Inflammatory macrophage (primary cell): ENCODE measurements around the gene DTX3.
"Not testable (repeated sequence)": the region's sequence is repeated elsewhere in the genome, so short reads cannot be mapped to it uniquely, and the experiment has no call there.

Experiments used
- DNase-seq, 2 donors: peaks; one replicate each; pipeline ENCODE4 v3.0.0-alpha.2; 2020 to 2022

Gene DTX3

DNA sequence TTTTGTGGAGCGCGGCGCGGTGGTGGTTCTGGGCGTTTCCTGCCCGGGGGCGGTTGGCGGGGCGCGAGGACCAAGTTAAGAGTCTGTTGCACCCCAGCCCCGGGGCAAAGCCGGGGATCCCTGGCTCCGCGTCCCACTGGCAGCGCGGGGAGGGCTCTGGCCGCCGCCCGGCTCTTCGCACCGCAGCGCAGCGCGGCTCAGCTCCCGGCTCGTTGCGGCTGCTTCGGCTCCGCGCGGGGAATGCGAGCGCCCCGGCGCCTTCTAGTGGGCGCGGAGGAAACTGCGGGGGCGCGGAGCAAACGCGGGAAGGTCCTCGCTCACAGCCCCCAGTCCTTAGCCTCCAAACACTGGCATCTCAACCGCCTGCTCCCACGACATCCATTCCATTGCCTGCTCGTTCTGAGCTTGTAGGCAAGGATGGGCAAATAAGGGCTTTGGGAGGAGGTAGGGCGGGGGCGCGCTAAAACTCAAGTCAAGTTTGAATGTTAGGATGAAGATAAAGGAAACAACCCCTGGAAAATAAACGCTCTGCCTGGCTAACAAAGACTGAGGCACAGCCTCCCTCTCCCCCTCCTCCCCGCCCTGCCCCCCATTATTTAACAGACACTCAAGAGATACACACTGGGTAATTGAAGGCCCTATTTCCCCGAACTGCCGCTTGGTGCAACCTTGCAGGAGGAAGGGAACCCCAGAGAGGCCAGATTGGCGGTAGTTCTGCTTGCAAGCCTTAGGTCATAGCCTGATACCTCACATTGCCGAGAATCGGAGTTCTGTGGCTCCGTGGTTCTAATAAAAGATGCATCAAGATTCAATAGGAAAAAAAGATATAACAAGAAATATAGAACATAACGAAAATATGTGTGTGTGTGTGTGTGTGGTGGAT lies 28.6 kb downstream of the DTX3 start, which contains the start of gene B4GALNT1:
TSS of gene B4GALNT1 (minus strand) at position 244 of the 883 bp plus-strand sequence. CDS start 1,069 bp downstream, outside the sequence.
- peak; percentile 36 to 60 for DNase-seq

DNA sequence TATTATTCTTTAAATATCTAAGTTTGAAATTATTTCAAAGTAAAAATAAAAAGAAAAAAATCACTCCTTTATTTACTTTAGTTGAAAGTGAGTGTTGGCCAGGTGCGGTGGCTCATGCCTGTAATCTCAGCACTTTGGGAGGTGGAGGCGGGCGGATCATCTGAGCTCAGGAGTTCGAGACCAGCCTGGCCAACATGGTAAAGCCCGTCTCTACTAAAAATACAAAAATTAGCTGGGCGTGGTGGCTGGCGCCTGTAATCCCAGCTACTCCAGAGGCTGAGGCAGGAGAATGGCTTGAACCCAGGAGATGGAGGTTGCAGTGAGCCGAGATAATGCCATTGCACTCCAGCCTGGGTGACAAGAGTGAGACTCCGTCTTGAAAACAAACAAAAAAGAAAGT lies 32.1 kb downstream of the DTX3 start:
- not testable (repeated sequence) for DNase-seq

DNA sequence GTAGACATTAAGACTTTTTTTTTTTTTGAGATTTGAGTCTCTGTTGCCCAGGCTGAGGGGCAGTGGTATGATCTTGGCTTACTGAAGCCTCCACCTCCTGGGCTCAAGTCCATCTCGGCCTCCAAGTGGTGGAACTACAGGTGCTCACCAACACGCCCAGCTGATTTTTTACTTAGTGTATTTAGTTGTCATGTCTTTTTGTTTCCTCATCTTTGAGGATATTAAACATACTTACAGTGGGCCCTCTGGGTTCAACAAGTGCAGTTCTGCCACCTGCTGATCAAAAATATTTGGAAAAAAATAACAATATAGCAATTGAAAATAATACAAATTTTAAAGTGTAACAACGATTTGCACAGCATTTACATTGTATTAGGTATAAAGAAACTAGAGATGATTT lies 32.7 kb downstream of the DTX3 start:
- DNase-seq, result no peak

DNA sequence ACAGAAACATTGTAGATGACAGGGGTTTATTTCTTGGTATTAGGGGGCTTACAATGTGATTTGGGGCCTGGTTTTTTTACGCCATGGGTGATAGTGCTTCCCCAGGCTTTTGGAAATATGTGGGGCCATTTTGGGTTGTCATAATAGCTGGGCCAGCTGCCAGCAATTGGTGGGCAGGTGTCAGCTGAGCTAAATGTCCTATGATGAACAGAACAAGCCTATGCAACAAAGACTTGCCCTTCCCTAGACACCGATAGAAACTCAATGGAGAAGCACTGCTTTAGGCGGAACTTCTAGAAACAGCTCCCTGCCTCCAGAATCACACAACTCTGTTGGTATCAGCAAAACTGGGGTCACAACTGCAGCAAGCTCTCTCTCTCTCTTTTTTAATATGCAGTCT lies 33.5 kb downstream of the DTX3 start:
- DNase-seq, result no peak

DNA sequence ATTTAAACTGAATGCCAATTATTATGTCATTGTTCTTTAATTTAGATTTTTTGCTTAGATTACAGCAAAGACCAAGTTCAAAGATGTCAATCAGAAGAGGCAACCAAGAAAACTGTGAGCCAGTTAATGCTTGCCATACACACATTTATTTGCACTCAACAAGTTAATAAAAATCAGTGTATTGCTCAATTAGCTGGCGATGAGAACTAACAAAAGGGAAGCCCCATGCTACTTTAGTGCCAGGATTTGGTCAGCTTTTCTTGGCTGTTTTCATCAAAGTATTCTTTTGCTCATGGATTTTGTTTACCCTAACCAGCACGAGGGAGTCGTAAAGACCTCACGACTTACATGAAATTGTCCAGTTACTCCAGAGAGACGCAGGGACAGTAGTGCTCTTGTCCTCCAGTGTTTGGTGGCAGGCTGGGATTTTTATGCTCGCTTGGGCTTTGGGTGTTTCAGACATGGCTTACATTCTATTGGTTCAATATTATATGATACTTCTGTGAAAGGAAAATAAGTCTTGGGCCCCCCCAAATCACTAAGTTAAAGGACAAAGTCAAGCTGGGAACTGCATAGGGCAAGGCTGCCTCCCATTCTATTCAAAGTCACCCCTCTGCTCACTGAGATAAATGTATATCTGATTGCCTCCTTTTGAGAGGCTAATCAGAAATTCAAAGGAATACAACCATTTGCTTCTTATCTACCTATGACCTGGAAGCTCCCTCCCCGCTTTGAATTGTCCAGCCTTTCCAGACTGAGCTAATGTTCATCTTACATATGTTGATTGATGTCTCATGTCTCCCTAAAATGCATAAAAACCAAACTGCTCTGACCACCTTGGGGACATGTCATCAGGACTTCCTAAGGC lies 35.8 kb downstream of the DTX3 start:
- DNase-seq, result no peak

DNA sequence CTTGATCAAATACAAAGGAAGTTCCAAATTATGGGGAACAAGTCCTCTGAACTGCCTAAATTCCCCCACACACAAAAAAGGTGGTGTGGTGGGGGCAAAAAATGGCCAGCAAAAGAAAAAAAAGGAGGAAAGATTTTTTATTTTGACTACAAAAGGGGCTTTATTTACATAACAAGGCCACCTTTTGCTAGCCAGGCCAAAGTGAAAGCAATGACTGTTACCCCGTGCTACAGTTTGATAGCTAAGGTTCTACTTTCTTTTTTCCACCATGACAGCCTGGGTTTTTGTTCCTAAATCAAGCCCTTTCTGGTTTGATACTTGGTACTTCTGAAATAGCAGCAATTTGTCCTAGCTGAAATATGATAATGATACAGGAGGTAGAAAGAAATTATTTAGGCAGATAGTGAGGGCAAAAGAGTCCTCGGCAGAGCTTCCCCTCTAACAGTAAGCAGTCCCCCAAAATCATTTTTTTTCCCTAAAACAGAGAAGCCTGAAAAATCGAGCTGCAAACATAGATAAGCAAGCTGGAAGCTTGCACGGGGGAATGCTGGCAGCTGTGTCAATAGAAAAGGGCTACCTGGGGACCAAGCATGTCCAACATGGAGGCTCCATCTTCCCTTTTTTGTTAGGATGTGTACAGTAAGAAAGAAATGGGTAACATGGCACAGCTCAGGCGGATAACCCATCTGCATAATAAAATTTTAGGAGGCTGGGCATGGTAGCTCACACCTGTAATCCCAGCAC lies 37.2 kb downstream of the DTX3 start:
- DNase-seq, result no peak

DNA sequence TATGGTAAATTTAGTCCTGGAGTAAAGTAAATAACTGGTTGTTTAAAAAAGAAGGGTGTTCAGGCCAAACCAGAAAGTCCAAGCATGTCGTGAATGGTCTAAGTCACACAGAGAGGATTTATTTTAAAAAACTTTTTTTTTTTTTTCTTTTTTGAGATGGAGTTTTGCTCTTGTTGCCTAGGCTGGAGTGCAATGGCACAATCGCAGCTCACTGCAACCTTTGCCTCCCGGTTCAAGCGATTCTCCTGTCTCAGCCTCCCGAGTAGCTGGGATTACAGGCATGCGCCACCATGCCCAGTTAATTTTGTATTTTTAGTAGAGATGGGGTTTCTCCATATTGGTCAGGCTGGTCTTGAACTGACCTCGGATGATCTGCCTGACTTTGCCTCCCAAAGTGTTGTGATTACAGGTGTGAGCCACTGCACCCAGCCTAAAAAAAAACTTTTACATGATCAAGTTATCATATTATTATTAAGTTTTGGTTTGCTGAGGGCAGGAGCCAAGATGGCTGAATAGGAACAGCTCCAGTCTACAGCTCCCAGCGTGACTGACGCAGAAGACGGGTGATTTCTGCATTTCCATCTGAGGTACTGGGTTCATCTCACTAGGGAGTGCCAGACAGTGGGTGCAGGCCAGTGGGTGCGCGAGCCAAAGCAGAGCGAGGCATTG lies 41.5 kb downstream of the DTX3 start:
- DNase-seq, result not testable (repeated sequence)

DNA sequence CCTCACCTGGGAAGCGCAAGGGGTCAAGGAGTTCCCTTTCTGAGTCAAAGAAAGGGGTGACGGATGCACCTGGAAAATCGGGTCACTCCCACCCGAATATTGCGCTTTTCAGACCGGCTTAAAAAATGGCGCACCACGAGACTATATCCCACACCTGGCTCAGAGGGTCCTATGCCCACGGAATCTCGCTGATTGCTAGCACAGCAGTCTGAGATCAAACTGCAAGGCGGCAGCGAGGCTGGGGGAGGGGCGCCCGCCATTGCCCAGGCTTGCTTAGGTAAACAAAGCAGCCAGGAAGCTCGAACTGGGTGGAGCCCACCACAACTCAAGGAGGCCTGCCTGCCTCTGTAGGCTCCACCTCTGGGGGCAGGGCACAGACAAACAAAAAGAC lies 42.0 kb downstream of the DTX3 start:
- DNase-seq, result not testable (repeated sequence)

DNA sequence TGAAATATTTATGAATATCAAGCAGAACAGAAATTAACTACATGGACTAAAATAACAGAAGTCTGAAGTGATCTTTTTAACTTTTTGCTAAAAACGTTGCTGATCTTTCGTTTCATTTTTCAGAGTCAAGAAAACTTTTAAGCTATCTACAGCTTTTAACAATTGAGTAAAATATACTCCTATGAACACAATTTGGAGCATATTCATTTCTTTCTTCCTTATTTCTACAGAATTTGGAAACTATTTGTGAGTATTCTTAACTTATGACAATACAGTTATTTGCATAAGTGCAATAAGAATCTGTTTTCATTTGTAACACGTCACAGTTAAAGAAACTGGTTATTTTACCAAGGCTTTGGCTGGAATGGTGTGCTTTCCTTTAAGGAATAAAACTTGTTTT lies 49.4 kb downstream of the DTX3 start:
- no peak for DNase-seq

DNA sequence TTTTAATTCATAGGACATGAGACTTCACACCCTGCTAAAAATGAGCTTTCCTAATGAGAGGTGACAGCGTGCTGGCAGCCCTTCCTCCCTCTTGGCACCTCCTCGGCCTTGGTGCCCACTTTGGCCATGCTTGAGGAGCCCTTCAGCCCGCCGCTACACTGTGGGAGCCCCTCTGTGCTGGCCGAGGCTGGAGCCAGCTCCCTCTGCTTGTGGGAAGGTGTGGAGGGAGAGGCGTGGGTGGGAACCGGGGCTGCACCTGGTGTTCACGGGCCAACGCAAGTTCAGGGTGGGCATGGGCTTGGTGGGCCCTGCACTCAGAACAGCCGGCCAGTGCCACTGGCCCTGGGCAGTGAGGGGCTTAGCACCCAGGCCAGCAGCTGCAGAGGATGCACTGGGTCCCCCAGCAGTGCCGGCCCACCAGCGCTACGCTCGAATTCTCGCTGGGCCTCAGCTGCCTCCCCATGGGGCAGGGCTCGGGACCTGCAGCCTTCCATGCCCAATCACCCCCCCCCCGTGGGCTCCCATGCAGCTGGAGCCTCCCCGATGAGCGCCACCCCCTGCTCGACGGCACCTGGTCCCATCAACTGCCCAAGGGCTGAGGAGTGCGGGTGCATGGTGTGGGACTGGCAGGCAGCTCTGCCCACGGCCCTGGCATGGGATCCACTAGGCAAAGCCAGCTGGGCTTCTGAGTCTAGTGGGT lies 51.1 kb downstream of the DTX3 start:
- DNase-seq, result no peak

DNA sequence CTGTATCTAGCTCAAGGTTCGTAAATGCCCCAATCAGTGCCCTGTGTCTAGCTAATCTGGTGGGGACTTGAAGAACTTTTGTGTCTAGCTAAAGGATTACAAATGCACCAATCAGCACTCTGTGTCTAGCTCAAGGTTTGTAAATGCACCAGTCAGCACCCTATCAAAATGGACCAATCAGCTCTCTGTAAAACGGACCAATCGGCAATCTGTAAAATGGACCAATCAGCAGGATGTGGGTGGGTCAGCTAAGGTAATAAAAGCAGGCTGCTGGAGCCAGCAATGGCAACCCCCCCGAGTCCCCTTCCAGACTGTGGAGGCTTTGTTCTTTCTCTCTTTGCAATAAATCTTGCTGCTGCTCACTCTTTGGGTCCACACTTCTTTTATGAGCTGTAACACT lies 51.8 kb downstream of the DTX3 start:
- not testable (repeated sequence) for DNase-seq

DNA sequence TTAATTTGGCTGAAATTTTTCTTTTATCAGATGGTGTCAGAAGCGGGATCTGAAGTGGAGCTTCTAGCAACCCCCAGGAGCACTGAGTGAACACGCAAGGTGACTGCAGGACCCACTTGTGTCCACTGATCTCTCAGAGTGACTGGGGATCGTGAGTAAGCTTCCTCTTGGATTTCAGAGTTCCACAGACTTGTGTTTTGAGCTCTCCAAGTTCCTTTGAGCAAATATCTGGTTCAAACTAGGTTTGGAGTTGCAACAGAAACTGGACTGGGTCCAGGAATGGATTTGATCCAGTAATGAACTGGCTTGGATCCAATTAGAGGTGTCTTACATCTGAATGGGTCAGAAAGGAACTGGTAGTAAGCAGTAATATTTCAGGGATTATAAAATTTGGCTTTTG lies 53.1 kb downstream of the DTX3 start:
- no peak for DNase-seq

DNA sequence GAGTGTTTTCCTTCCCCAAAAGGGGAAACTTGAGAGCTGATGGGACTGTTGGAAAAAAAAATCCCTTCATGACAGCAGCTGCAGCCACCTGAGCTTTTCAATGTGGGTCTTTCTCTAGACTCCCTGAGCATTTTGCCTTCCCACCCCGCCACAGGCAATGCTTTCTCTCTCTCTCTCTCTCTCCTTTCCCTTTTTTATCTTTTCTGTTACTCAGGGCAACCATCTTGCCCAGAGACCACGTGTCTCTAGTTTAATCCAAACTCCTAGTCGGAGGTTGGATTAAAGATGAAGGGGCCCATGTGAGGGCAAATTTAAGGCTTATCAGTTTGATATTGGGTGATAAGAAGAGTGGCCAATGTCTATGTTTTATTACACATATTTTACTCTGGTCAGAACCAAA lies 54.3 kb downstream of the DTX3 start:
- no peak for DNase-seq
